ENCODE results near the gene CIAO2A.
A peak's percentile ranks its signal among the peaks of the same experiment; 100 is the strongest.
"Not testable (repeated sequence)": the region's sequence is repeated elsewhere in the genome, so short reads cannot be mapped to it uniquely, and the experiment has no call there.

The CIAO2A gene

DNA sequence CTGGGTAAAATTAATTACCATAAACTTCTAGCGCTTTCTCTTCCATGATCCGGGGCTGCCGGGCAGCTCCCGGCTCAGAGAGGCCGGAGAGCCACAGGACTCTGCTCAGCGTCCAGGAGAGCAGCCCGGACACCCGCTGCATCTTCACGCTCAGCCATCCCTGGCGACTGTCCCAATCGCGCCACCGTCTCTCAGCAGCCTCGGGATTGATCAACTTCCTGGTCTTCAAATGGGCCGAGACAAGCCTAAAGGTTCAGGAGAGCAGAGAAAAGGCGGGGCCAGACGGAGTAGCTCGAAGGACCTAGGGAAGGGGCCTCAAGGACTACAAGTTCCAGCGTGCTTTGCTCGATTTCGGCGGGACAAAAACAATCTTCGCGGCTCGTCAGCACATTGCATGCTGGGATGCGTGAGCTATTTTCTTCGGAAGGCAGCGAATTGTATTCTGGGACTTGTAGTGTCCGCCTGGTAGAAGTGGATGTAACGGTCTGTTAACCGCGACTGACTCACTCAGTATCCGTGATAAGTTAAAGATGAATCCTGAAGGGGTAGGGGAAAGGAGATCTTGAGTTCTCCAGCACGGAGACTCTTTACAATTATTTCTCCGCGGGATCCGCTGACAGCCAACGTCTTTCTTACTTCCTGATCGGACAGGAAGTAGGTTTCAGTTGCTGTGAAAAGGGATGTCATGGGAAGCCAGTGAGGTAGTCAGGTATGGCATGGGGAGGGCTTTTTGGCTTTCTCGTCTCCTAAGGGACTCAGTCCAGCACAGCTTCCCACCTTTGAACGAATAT is at the start of gene CIAO2A:
CIAO2A (minus strand) TSS at position 212 of the 791 bp plus-strand sequence; CDS start at position 142, 70 bp downstream.
- DNase-seq, result peak; percentile 95

GRCh38 chr15:64143276-64143675 is 49.6 kb upstream of the CIAO2A start:
- DNase-seq, result no peak

DNA sequence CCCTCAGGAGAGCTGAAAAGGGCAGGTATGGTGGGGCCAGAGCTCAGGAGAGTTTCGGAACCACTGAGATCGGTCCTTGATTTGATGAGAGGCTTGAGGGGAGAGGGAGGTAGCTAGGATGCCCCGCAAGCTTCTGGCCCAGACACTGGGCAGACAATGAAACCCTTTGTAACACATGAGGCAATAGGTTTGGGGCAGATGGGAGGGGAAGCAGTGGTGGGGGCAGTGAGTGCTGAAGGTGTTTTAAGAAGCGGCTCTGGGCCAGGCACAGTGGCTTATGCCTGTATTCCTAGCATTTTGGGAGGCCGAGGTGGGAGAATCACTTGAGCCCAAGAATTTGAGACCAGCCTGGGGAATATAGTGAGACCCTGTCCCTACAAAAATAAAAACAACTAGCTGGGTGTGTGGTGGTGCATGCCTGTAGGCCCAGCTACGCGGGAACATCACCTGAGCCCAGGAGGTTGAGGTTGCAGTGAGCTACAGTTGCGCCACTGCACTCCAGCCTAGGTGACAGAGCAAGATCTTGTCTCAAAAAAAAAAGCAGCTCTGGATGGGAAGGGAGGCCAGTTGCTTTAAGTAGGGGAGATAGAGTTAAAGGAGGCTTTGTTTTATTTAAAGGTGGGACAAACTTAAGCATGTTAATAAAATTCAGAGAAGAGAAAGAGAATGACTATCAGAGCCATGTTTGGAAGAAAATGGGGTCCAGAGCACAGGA is 48.3 kb upstream of the CIAO2A start:
- DNase-seq, result no peak

GRCh38 chr15:64138331-64138941 is 44.8 kb upstream of the CIAO2A start:
- DNase-seq, result no peak

DNA sequence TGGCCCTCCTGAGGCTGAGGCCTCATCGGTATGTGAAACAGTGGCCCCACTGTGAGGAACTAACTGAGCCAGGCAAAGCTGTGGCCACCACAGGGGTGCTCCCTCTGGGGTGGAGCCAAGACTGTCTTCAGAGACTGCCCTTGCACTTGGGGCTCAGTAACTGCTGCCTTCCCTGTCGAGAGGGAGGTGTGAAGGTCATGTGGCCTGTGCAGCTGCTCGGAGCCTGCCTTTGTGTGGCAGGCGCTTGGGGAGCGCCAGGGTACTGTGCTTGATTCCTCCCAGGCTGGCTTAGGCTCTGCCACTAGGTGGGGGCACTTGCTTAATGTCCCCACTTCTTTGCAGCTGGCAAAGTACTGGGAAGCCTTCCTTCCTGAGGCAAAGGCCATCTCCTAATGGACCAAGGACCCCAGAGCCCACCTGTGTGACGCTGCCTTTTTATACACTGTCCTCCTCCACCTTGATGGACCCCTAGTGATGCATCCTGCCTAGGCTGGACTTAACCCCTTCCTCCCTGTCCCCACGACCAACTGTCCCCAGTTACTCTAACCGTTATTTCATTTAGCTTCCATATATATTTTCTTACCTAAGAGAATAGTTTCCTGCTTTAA is 43.7 kb upstream of the CIAO2A start:
- no peak for DNase-seq

- no peak for DNase-seq
These were observed 42.7 kb upstream of the CIAO2A start for GRCh38 chr15:64136347-64136746.

DNA sequence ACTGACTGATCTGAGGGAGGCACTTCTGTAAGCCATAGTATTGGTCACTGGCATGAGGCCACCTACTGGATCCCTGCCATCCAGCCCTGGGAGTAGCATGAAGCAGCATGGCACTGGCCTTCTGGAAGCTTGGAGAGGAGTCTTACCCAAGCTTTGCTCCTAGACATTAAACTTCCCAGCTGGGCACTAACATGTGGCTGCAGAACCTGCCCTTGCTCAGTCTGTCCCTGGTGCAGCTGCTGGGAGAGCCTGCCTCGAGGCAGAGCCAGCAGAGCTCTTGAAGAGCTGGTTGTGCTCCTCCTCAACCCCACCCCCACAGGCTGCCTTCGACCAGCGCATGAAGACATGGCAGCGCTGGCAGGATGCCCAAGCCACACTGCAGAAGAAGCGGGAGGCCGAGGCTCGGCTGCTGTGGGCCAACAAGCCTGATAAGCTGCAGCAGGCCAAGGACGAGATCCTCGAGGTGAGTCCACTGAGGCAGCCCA is 40.7 kb upstream of the CIAO2A start:
- no peak for DNase-seq

DNA sequence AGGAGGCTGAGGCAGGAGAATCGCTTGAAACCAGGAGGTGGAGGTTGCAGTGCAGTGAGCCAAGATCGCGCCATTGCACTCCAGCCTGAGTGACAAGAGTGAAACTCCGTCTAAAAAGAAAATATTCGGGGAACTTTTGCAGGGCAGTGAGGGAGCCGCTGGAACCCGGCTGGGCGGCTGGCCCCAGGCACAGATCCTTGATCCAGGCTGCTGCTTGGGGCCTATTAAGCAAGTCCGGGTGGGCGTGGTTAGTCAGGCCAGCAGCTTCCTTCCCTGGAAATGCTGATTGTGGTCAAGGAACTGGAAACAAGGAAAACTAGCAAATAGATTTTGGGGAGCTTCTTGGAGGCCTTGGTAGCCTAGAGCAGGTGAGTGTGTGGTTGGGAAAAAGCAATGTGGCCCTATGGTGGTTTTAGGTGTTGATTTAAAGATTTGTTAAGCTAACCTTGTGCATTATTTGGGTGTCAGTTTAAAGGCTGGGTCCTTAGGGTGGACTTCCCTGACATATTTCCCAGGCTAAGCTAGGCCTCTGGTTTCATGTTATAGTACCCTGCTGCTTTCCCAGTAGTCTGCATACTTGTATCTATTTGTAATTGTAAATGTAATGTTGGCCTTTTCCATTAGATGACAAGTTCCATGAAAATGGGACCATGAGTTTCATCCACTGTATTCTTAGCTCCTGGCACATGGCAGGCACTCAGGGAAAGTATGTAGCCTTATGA is 40.1 kb upstream of the CIAO2A start:
- no peak for DNase-seq

- no peak for DNase-seq
These were observed 38.6 kb upstream of the CIAO2A start for GRCh38 chr15:64132217-64132616.

- DNase-seq, result no peak
These were observed 37.9 kb upstream of the CIAO2A start for GRCh38 chr15:64131547-64131946.

DNA sequence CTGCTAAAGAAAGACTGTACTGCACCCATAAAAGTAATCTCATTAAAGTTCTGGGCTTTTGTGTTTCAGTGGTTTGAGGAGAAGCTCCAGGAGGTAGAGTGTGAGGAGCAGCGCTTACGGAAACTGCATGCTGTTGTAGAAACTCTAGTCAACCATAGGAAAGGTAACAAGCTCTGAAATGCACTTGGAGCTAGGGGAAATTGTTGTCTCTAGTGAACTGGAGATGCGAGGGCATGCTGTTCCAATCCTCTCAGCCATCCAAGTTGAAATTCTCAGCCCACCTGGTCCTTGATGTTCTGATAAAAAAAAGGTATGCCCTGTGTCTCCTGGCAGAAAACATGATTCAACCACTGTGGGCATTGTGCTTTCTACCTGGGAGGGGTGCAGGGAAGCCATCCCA is 36.5 kb upstream of the CIAO2A start:
- DNase-seq, result no peak

GRCh38 chr15:64127521-64128270 is 34.1 kb upstream of the CIAO2A start:
- DNase-seq, result no peak

- no peak for DNase-seq
These were observed 32.3 kb upstream of the CIAO2A start for GRCh38 chr15:64125978-64126377.

DNA sequence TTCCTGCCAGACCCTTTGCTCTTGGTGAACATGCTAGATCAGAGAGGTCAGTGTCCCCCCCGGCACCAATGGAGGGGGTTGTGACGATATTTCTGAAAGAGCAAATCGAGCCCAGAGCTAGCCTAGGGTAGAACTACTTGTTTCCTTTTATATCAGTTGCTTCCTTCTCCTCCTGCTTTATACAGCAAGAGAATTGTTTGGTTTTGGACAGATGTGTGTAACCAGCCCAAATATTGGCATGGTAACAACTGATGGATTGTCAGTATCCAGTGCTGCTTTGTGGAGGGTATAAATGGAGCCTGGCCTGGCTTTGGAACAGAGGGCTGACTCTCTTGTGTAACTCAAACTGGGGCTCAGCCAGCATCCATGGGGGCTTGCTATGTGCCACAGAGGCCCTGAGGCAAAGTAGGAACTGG is 29.3 kb upstream of the CIAO2A start:
- no peak for DNase-seq

DNA sequence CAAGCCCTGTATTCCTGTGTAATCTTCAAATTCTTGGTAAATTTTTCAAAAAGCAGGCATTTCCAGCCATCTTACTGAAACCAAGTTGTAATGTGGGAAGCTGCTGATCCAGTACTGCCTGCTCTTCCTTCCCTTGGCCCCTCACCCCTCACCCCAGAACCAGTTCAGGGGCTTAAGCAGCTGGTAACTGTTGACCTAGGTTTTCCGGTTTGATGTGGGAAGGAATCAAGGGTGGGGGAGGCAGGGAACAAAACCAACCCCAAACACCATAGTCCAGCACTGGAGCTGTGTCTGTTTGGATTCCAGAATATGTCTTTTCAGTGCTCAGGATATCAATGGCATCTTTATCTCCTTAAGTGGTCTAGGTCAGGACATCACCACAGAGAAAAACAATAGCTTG is 28.8 kb upstream of the CIAO2A start:
- no peak for DNase-seq

DNA sequence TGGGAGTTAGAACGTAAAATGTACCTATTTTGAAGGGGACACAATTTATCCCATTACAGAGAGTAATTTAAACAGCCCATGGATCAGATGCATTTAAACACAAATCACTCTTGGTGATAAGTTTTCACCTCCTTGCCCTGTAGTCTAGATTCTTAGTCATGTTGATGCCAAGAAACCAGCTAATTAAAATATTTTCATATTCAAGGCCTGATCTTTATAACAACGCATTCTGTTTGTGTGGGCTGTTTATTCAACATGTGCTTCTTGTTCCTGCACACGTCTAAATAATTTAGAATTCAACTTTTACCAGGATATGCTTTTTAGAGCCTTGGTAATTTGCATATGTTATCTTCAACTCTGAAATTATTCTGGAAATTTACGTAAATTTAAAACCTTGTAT is 28.0 kb upstream of the CIAO2A start:
- no peak for DNase-seq

- DNase-seq, result not testable (repeated sequence)
These were observed 26.7 kb upstream of the CIAO2A start for GRCh38 chr15:64120322-64120721.

GRCh38 chr15:64117759-64118487 is 24.3 kb upstream of the CIAO2A start:
- DNase-seq, result no peak

- no peak for DNase-seq
These were observed 19.3 kb upstream of the CIAO2A start for GRCh38 chr15:64112904-64113303.

GRCh38 chr15:64112073-64112772 is 18.6 kb upstream of the CIAO2A start:
- no peak for DNase-seq

- no peak for DNase-seq
These were observed 18.0 kb upstream of the CIAO2A start for GRCh38 chr15:64111679-64112050.

All from CD4-positive, alpha-beta T cell treated with Interleukin-10 for 1 hour (primary cell).